GM23248 (cell line): Measurements from ENCODE around the gene PLPPR3. TPM values are rescaled to one million over a fixed set of nuclear protein-coding genes. Genes with fewer than 3 reads are reported as not detected.

ENCODE experiments used
- DNase-seq: peaks from one replicate; pipeline ENCODE4 v3.0.0-alpha.2; 2015
- H2AFZ ChIP-seq: fragments of 200-600 bp; sonication (generic); 2 replicates; pipeline ENCODE4 v1.6.1; 2016; ENCODE audit warnings: antibody characterized with exemption
- H3F3A ChIP-seq: fragments of 200-600 bp; sonication (generic); 2 replicates; pipeline ENCODE4 v1.6.1; 2016; ENCODE audit warnings: mild to moderate bottlenecking, antibody characterized with exemption, mixed run types; ENCODE audit not compliant: insufficient read depth
- H3K27ac ChIP-seq: fragments of 200-600 bp; sonication (generic); 2 replicates; pipeline ENCODE4 v1.5.1; 2016; ENCODE audit warnings: mild to moderate bottlenecking
- H3K27me3 ChIP-seq: fragments of 200-600 bp; sonication (generic); replicated peaks from 2 replicates; pipeline ENCODE4 v1.6.1; 2016; ENCODE audit warnings: mild to moderate bottlenecking; ENCODE audit not compliant: insufficient read depth
- H3K36me3 ChIP-seq: fragments of 200-600 bp; sonication (generic); 2 replicates; pipeline ENCODE4 v1.6.1; 2016; ENCODE audit warnings: low read depth, mild to moderate bottlenecking
- H3K4me1 ChIP-seq: fragments of 200-600 bp; sonication (generic); 2 replicates; pipeline ENCODE4 v1.6.1; 2016; ENCODE audit warnings: mild to moderate bottlenecking; ENCODE audit not compliant: insufficient read depth
- H3K4me2 ChIP-seq: fragments of 200-600 bp; sonication (generic); one replicate; pipeline ENCODE4 v1.6.1; 2016; ENCODE audit warnings: mild to moderate bottlenecking; ENCODE audit not compliant: unreplicated experiment
- H3K4me3 ChIP-seq: fragments of 200-600 bp; sonication (generic); 2 replicates; pipeline ENCODE4 v1.5.1; 2016; ENCODE audit warnings: mild to moderate bottlenecking
- H3K79me2 ChIP-seq: fragments of 200-600 bp; sonication (generic); 2 replicates; pipeline ENCODE4 v1.6.1; 2016; ENCODE audit warnings: mild to moderate bottlenecking; ENCODE audit not compliant: insufficient read depth
- H3K9ac ChIP-seq: fragments of 200-600 bp; sonication (generic); 2 replicates; pipeline ENCODE4 v1.6.1; 2016; ENCODE audit warnings: mild to moderate bottlenecking
- H3K9me2 ChIP-seq: fragments of 200-600 bp; sonication (generic); 2 replicates; pipeline ENCODE4 v1.6.1; 2016; ENCODE audit warnings: mixed run types, mild to moderate bottlenecking, moderate library complexity; ENCODE audit not compliant: insufficient read depth
- H3K9me3 ChIP-seq: fragments of 200-600 bp; sonication (generic); one replicate; pipeline ENCODE4 v1.6.1; 2017; ENCODE audit warnings: low read depth
- H4K20me1 ChIP-seq: fragments of 200-600 bp; sonication (generic); 2 replicates; pipeline ENCODE4 v1.6.0; 2016; ENCODE audit not compliant: insufficient read depth
- EZH2 ChIP-seq: fragments of 200-600 bp; sonication (generic); IDR thresholded peaks from 2 replicates; pipeline ENCODE4 v1.6.1; 2018; ENCODE audit warnings: antibody characterized with exemption, mild to moderate bottlenecking; ENCODE audit not compliant: insufficient read depth, poor library complexity, severe bottlenecking
- EZH2phosphoT487 ChIP-seq: fragments of 200-600 bp; sonication (generic); IDR thresholded peaks from 2 replicates; pipeline ENCODE4 v1.6.1; 2018; ENCODE audit warnings: antibody characterized with exemption, moderate library complexity, mild to moderate bottlenecking, low read depth; ENCODE audit not compliant: insufficient read depth
- WGBS, 2 experiments: methylation state at CpG; one replicate each; pipeline ENCODE4 v1.1.6; 2015 to 2017; ENCODE audit warnings: low lambda C conversion rate in 2 of 2, low coverage in 1 of 2; ENCODE audit errors: missing lambda C conversion rate in 2 of 2; 5-methylcytosine and 5-hydroxymethylcytosine counted together
- in situ Hi-C: fragments of 300-500 bp; cut with MboI; formaldehyde crosslinking; loops from 2 replicates; pipeline ENCODE4 v1.15.0; 2020
- polyA plus RNA-seq: library from polyadenylated mRNA; unstranded; fragments of >200 nt; fragmentation: Nextera tagmentation; extraction: Ambion mirVana; gene quantifications from 2 replicates; pipeline ENCODE4 v1.2.1, GENCODE V29; 2016
- total RNA-seq: library from RNA; depleted of rRNA; stranded (reverse); fragments of >200 nt; shearing (Covaris generic); gene quantifications from 2 replicates; pipeline ENCODE4 v1.2.3, GENCODE V29; 2014

The PLPPR3 gene
- total and polyA plus RNA-seq, 2 experiments from 2014 or later, result 0.32 TPM; not detected in 1

DNA sequence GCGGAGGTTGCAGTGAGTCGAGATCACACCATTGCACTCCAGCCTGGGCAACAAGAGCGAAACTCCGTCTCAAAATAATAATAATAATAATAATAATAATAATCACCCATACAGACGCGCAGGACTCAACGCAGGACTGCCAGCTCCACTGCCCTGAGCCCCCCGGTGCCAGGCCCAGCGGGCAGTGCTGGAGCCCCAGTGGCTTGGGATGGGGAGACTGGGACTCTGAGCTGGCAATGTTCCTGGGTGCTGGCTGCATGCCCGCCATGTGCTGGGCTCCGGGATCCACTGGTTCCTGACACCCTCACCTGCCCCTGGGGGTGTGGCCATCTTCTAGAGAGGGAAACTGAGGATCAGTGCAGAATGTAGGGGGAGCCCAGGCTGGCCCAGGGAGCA, 5.6 kb upstream of the PLPPR3 start:
- Histone ChIP-seq H3K4me1 (no peaks in the 10 kb centered on the region), H3K27ac (no peak overlapping the region), H3K79me2 (no peaks in the 10 kb centered on the region), H4K20me1 (no peaks in the 10 kb centered on the region), H3K9me3 (no peaks in the 10 kb centered on the region), H3K4me2 (no peak overlapping the region), H3F3A (no peaks in the 10 kb centered on the region), H2AFZ (no peak overlapping the region), H3K9ac (no peak overlapping the region), H3K27me3 (peaks cover 4% of the 10 kb centered on the region; the same call in 1 of the 2 replicates), H3K36me3 (no peaks in the 10 kb centered on the region), H3K9me2 (no peaks in the 10 kb centered on the region), H3K4me3 (no peak overlapping the region)
- no peak for DNase-seq
- in situ Hi-C loops, result no loop called here
- WGBS, 2 experiments, result 31 to 60% methylated on average over 7 to 11 of the region's 11 CpGs
- TF ChIP-seq EZH2phosphoT487 (no peak), EZH2 (no peak)

DNA sequence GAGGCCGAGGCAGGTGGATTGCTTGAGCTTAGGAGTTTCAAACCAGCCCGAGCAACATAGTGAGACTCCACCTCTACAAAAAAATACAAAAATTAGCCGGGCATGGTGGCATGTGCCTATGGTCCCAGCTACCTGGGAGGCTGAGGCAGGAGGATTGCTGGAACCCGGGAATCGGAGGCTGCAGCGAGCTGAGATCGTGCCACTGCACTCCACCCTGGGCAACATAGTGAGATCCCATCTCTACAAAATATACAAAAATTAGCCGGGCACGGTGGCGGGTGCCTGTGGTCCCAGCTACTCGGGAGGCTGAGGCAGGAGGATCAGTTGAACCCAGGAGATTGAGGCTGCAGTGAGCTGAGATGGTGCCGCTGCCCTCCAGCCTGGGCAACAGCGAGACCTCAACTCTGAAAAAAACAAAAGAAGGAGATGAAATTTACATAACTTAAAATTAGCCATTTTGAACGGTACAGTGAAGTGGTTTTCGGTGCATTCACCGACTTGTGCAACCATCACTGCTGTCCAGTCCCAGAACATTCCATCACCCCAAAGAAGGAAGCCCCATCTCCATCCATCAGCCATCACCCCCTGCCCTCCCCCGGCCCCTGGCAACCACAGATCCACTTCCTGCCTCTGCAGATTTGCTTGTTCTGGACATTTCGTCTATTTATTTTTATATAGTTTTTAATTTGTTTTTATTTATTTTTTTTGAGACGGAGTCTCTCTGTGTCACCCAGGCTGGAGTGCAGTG, 4.3 kb upstream of the PLPPR3 start:
- no peak for TF ChIP-seq EZH2
- TF ChIP-seq EZH2phosphoT487, result no peak
- Histone ChIP-seq H3K36me3 (no peaks in the 10 kb centered on the region), H3K4me2 (no peak overlapping the region), H3F3A (no peaks in the 10 kb centered on the region), H3K4me1 (no peaks in the 10 kb centered on the region), H3K79me2 (no peaks in the 10 kb centered on the region), H3K9ac (no peak overlapping the region), H3K9me3 (no peaks in the 10 kb centered on the region), H3K9me2 (no peaks in the 10 kb centered on the region), H3K27ac (no peak overlapping the region), H3K27me3 (peaks cover 4% of the 10 kb centered on the region; the same call in 1 of the 2 replicates), H3K4me3 (no peak overlapping the region), H2AFZ (no peak overlapping the region), H4K20me1 (no peaks in the 10 kb centered on the region)
- in situ Hi-C loops, result no loop called here
- WGBS, 2 experiments, result 77 to 82% methylated on average over 19 of the region's 19 CpGs
- no peak for DNase-seq

DNA sequence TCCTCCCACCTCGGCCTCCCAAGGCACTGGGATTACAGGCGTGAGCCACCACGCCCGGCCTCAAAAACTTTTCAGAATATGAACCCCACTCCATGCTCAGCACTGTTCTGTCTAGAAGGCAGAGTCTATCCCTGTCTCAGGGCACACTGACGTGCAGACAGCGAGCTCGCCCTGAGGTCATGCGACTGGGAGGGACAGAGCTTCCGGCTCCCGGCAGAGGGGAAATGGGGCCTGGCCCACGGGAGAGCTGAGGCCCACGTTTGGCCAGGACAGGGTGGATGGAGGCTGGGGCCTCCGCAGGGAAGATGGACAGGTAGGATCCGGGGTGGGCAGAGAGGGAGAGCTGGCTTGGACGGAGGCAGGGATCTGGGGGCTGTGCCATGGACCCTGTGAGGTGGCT, 3.1 kb upstream of the PLPPR3 start:
- Histone ChIP-seq H3K27ac (no peak overlapping the region), H3K4me2 (no peak overlapping the region), H3K9ac (no peak overlapping the region), H2AFZ (no peak overlapping the region), H3K4me1 (no peaks in the 10 kb centered on the region), H3K9me2 (no peaks in the 10 kb centered on the region), H3K4me3 (no peak overlapping the region), H4K20me1 (no peaks in the 10 kb centered on the region), H3K36me3 (no peaks in the 10 kb centered on the region), H3K9me3 (no peaks in the 10 kb centered on the region), H3K79me2 (no peaks in the 10 kb centered on the region), H3K27me3 (peaks cover 4% of the 10 kb centered on the region; the same call in 1 of the 2 replicates), H3F3A (no peaks in the 10 kb centered on the region)
- in situ Hi-C loops, result no loop called here
- TF ChIP-seq EZH2, result no peak
- TF ChIP-seq EZH2phosphoT487, result no peak
- 79 to 82% methylated on average over 15 of the region's 15 CpGs for WGBS, 2 experiments
- no peak for DNase-seq

DNA sequence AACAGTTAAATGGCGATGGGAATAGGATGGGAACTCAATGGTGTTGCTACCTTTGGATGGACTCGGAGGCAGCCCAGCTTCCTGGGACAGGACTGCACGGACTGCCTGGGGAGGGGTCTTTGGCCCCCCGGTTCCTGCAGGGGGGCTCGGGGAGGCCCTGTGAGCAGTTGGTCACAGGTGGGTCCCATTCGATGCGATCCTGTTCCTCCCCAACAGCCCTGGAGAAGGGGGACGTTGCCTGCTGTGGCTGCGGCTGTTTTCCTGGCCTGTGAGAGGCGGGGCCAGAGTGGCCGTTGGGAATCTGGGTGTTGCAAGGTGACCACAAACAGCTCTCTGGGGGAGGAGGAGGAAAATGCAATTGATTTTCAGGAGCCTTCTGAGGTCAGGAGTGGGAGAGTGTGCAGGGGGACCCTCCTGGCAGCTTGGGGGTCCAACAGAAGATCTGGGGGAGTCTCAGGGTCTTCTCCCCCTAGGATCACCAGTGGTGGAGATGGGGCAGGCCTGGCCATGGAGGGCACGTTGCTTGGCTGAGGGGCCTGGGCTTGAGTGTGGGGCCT, 1.9 kb upstream of the PLPPR3 start:
- no peak overlapping the region for H3K4me2 ChIP-seq
- H3F3A ChIP-seq, result no peaks in the 10 kb centered on the region
- TF ChIP-seq EZH2 (no peak), EZH2phosphoT487 (no peak)
- H3K79me2 ChIP-seq, result no peaks in the 10 kb centered on the region
- no peak overlapping the region for H3K4me3 ChIP-seq
- WGBS, 2 experiments, result 71 to 74% methylated on average over 12 of the region's 12 CpGs
- H4K20me1 ChIP-seq, result no peaks in the 10 kb centered on the region
- H3K27me3 ChIP-seq, result peaks cover 4% of the 10 kb centered on the region; the same call in 1 of the 2 replicates
- H3K36me3 ChIP-seq, result no peaks in the 10 kb centered on the region
- H3K4me1 ChIP-seq, result no peaks in the 10 kb centered on the region
- H3K9me3 ChIP-seq, result no peaks in the 10 kb centered on the region
- no peak overlapping the region for H3K9ac ChIP-seq
- no peaks in the 10 kb centered on the region for H3K9me2 ChIP-seq
- H3K27ac ChIP-seq, result no peak overlapping the region
- no peak overlapping the region for H2AFZ ChIP-seq
- in situ Hi-C loops, result no loop called here
- no peak for DNase-seq
